Neural cell (in vitro differentiated cells): ENCODE results near the gene DPYD.

ENCODE experiments used
- EP300 ChIP-seq: fragments of 450-650 bp; conservative IDR thresholded peaks from 2 replicates; pipeline ENCODE4 v1.6.1; 2014; ENCODE audit warnings: antibody characterized with exemption, mild to moderate bottlenecking, moderate library complexity; ENCODE audit not compliant: poor library complexity, severe bottlenecking
- POLR2AphosphoS5 ChIP-seq: IDR thresholded peaks from 2 replicates; pipeline ENCODE4 v1.6.1; 2012
- TF ChIP-seq, protein P1 (sequence below): fragments of 450-650 bp; IDR thresholded peaks from 2 replicates; pipeline ENCODE4 v1.5.1; 2014; ENCODE audit warnings: antibody characterized with exemption, mild to moderate bottlenecking, moderate library complexity; ENCODE audit not compliant: poor library complexity, severe bottlenecking

- TF ChIP-seq, protein P1, sequence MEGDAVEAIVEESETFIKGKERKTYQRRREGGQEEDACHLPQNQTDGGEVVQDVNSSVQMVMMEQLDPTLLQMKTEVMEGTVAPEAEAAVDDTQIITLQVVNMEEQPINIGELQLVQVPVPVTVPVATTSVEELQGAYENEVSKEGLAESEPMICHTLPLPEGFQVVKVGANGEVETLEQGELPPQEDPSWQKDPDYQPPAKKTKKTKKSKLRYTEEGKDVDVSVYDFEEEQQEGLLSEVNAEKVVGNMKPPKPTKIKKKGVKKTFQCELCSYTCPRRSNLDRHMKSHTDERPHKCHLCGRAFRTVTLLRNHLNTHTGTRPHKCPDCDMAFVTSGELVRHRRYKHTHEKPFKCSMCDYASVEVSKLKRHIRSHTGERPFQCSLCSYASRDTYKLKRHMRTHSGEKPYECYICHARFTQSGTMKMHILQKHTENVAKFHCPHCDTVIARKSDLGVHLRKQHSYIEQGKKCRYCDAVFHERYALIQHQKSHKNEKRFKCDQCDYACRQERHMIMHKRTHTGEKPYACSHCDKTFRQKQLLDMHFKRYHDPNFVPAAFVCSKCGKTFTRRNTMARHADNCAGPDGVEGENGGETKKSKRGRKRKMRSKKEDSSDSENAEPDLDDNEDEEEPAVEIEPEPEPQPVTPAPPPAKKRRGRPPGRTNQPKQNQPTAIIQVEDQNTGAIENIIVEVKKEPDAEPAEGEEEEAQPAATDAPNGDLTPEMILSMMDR, result no peak
- TF ChIP-seq EP300 (no peak), POLR2AphosphoS5 (no peak)
These were observed 21.6 kb upstream of the DPYD start for GRCh38 chr1:97942161-97943123.
